AG04450 (cell line): ENCODE measurements around the gene HJV. TPM values are rescaled to one million over a fixed set of nuclear protein-coding genes. Genes with fewer than 3 reads are reported as not detected.
"Not testable (repeated sequence)": the region's sequence is repeated elsewhere in the genome, so short reads cannot be mapped to it uniquely, and the experiment has no call there.

ENCODE experiments used
- CTCF ChIA-PET: fragments of 300-600, 350-600 bp; formaldehyde crosslinking; extraction: SDS; loops from one replicate; lab custom pipeline; 2022; ENCODE audit warnings: antibody characterized with exemption, inconsistent platforms; lab: Charles Lee
- POLR2A ChIA-PET: fragments of 350-600 bp; formaldehyde crosslinking; extraction: SDS; loops from one replicate; lab custom pipeline; 2021; ENCODE audit warnings: antibody characterized with exemption, inconsistent platforms; lab: Yijun Ruan, JAX
- DNase-seq: peaks from one replicate; pipeline ENCODE4 v3.0.0-alpha.2; 2011; ENCODE audit warnings: low read depth, low spot score
- H3K27ac ChIP-seq: one replicate; pipeline ENCODE4 v1.5.1; 2012; ENCODE audit warnings: low read depth, low read length, control low read depth
- H3K27me3 ChIP-seq: one replicate; pipeline ENCODE4 v1.6.0; 2012; ENCODE audit warnings: low read length; ENCODE audit not compliant: control insufficient read depth, insufficient read depth
- H3K4me3 ChIP-seq: 2 replicates; pipeline ENCODE4 v1.5.1; 2011; ENCODE audit warnings: mild to moderate bottlenecking, low read depth, low read length, control low read depth
- H3K9me3 ChIP-seq: 2 replicates; pipeline ENCODE4 v1.5.1; 2012; ENCODE audit warnings: low read length; ENCODE audit not compliant: control insufficient read depth, insufficient read depth
- polyA plus RNA-seq: library from polyadenylated mRNA; depleted of rRNA; stranded (reverse); fragments of >200 nt; gene quantifications from 2 replicates; pipeline ENCODE4 v1.2.3, GENCODE V29; 2011
- TF ChIP-seq, protein P1 (sequence below): IDR thresholded peaks from 2 replicates; pipeline ENCODE4 v1.5.1; 2011; ENCODE audit warnings: low read depth, low read length, control low read depth, inconsistent platforms

HJV gene
- polyA plus RNA-seq, 1 experiment = not detected

DNA sequence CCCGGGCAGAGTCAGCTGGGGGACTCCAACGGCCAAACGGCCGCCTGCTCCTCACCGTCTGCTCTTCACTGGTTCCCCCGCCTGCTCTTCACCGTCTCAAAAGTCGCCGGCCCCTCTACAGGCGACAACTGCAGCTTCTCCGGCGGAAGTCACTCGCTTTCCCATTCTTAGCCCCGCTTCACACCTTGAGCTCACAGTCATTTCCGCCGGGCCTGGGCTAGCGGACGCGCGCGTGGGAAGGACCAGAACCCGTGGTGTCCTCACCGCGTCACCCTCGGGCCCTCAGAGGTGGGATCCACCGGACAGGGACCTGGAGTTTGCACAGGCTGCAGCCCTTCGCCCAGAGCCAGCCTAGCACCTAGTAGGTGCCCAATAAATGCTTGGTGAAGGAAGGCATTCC is 27.9 kb upstream of the HJV start:
- TF ChIP-seq, protein P1, sequence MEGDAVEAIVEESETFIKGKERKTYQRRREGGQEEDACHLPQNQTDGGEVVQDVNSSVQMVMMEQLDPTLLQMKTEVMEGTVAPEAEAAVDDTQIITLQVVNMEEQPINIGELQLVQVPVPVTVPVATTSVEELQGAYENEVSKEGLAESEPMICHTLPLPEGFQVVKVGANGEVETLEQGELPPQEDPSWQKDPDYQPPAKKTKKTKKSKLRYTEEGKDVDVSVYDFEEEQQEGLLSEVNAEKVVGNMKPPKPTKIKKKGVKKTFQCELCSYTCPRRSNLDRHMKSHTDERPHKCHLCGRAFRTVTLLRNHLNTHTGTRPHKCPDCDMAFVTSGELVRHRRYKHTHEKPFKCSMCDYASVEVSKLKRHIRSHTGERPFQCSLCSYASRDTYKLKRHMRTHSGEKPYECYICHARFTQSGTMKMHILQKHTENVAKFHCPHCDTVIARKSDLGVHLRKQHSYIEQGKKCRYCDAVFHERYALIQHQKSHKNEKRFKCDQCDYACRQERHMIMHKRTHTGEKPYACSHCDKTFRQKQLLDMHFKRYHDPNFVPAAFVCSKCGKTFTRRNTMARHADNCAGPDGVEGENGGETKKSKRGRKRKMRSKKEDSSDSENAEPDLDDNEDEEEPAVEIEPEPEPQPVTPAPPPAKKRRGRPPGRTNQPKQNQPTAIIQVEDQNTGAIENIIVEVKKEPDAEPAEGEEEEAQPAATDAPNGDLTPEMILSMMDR = no peak
- no peak for DNase-seq
- POLR2A ChIA-PET = interaction anchor here (1.0 to 3.5 kb wide), 2 partner anchors 11 to 12 kb away, joined by 3 to 71 read pairs; no protein-coding TSS in a partner anchor
- Histone ChIP-seq H3K27ac (no peak overlapping the region), H3K27me3 (no peaks in the 10 kb centered on the region), H3K9me3 (no peaks in the 10 kb centered on the region; the same call in 1 of the 2 replicates), H3K4me3 (no peak overlapping the region)
- CTCF ChIA-PET = interaction anchor here (1.1 to 3.0 kb wide), 2 partner anchors 13 to 17 kb away, joined by 3 to 9 read pairs; no protein-coding TSS in a partner anchor

DNA sequence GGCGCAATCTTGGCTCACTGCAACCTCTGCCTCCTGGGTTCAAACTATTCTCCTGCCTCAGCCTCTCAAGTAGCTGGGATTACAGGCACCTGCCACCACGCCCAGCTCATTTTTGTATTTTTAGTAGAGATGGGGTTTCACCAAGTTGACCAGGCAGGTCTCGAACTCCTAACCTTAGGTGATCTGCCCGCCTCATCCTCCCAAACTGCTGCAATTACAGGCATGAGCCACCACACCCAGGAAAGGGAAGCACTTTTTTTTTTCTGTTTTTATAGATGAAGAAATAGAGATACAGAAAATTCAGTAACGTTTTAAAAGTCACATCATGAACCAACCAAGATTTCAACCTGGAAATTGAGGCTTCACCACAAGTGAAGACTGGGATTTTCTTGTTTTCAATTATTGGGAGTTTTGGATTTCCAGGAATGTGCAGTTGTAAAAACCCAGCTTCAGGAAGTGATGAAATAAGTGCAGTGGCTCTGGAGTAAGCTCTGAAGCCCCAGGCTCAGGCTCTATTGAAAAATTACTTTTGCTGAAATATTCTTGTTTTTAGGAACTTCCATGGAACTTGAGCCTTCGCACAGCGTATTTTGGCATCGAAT is 27.1 kb upstream of the HJV start:
- H3K27ac ChIP-seq = not testable (repeated sequence)

DNA sequence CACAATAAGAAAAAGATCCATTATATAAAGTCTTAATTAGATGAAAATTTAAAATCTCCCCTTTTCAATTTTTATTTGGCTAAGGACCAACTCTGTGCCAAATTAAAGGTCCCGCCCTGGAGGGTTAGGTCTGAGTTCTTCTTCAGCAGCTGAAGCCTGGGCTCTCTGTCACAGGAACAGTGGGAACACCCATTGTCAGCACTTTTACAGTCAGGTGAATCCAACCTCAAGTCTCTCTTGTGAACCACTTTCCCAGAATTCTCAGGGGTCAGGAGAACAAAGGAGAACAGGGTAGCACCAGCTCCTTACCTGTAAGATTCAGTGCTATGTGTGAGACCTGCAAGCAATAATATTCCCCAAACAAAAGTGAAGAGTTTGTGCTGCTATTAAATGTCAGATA is 25.1 kb upstream of the HJV start:
- H3K4me3 ChIP-seq = no peak overlapping the region
- H3K27me3 ChIP-seq = no peaks in the 10 kb centered on the region
- TF ChIP-seq, protein P1 = no peak
- ChIA-PET POLR2A (no interaction called here), CTCF (interaction anchor here (0.6 kb wide), 1 partner anchor 69 kb away, joined by 4 read pairs; no protein-coding TSS in a partner anchor)
- no peaks in the 10 kb centered on the region; the same call in 1 of the 2 replicates for H3K9me3 ChIP-seq
- no peak overlapping the region for H3K27ac ChIP-seq
- DNase-seq = no peak

More for the DNA sequence above, 27.1 kb upstream of the HJV start:
- not testable (repeated sequence) for H3K27me3 ChIP-seq, DNase-seq, H3K4me3 ChIP-seq, H3K9me3 ChIP-seq
- ChIA-PET CTCF (interaction anchor here (1.1 to 3.0 kb wide), 2 partner anchors 12 to 16 kb away, joined by 3 to 9 read pairs; no protein-coding TSS in a partner anchor), POLR2A (interaction anchor here (1.0 kb wide), 1 partner anchor 11 kb away, joined by 3 read pairs; no protein-coding TSS in a partner anchor)

DNA sequence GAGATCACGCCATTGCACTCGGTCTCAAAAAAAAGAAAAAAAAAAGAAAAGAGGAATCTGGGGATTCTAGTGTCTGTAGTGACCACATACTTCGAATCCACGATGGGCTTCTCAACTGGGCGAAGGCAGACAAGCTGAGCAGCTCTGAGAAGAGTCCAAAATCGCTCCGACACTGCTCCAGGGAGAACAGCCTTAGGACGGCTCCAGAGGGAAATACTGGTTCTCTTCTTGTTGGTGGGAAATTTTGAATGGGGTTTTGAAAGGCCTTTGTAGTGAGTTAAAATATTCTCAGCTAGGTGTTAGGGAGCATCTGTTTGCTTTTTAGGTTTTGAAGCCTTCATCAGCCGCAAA is 18.3 kb upstream of the HJV start:
- no peak for DNase-seq
- POLR2A ChIA-PET = interaction anchor here (1.1 to 5.9 kb wide), 2 partner anchors 11 to 82 kb away, joined by 4 to 71 read pairs; partner anchors contain the start of gene LIX1L
- Histone ChIP-seq H3K4me3 (no peak overlapping the region), H3K27ac (no peak overlapping the region), H3K9me3 (no peaks in the 10 kb centered on the region), H3K27me3 (no peaks in the 10 kb centered on the region)
- CTCF ChIA-PET = interaction anchor here (0.6 kb wide), 1 partner anchor 26 kb away, joined by 5 read pairs; no protein-coding TSS in a partner anchor
- TF ChIP-seq, protein P1 = no peak

DNA sequence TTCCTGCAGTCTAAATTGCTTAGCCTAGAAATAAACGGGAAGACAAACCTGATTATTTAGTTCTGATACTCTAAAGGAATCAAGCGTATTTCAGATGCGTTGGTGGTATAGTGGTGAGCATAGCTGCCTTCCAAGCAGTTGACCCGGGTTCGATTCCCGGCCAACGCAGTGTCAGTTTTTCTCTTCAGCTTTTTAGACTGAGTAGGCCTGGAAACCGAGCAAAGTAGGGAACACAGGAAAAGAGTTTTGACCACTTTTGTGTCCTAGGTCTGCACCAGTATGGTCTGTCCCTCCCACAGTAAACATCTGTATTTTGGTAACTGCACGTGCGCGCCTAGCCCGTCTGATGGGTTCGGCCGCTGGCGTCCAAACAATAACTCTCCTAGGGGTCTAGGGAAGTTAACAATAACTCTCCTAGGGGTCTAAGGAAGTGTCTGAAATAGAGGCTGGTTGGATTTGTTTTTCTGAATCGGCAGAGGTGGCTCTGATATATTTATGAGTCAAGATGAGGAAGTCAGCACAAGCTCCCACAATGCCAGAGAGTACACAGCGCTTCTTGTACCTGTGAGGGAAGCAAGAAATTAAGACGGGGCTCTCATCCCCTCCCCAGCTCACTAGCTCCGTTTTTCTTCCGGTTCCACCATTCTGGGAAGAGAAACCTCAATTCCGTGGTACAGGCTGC is 15.6 kb upstream of the HJV start:
- CTCF ChIA-PET = interaction anchor here (0.8 to 5.4 kb wide), 2 partner anchors 12 to 59 kb away, joined by 3 to 26 read pairs; no protein-coding TSS in a partner anchor
- POLR2A ChIA-PET = interaction anchor here (1.0 to 5.9 kb wide), 3 partner anchors 14 to 178 kb away, joined by 4 to 71 read pairs (median 12); partner anchors contain the start of gene PIAS3
- H3K9me3 ChIP-seq = no peaks in the 10 kb centered on the region
- H3K27ac ChIP-seq = peak overlapping the region; percentile 83
- TF ChIP-seq, protein P1 = no peak
- H3K4me3 ChIP-seq = peak overlapping the region; percentile 85
- no peaks in the 10 kb centered on the region for H3K27me3 ChIP-seq
- DNase-seq = peak; percentile 78
